Activated CD4-positive, alpha-beta T cell treated with anti-CD3 and anti-CD28 coated beads for 24 hours (primary cell): ENCODE data around the gene ANKRD24.
"Not testable (repeated sequence)": the region's sequence is repeated elsewhere in the genome, so short reads cannot be mapped to it uniquely, and the experiment has no call there.

ENCODE experiments used
- DNase-seq, 2 donors: peaks; one replicate each; pipeline ENCODE4 v3.0.0-alpha.2; 2020; ENCODE audit warnings: low read depth in 2 of 2

Gene ANKRD24

GRCh38 chr19:4173479-4174212 is 8.8 kb upstream of the ANKRD24 start:
- DNase-seq, result no peak

- DNase-seq, result no peak
Observed at GRCh38 chr19:4174213-4174894, 8.1 kb upstream of the ANKRD24 start.

GRCh38 chr19:4174895-4175668 is 7.4 kb upstream of the ANKRD24 start:
- no peak for DNase-seq

- DNase-seq, result no peak
Observed at GRCh38 chr19:4175669-4175931, 6.9 kb upstream of the ANKRD24 start.

GRCh38 chr19:4177146-4177545 is 5.3 kb upstream of the ANKRD24 start:
- DNase-seq, result no peak

- no peak for DNase-seq
Observed at GRCh38 chr19:4178990-4179389, 3.5 kb upstream of the ANKRD24 start.

- no peak for DNase-seq
Observed at GRCh38 chr19:4181053-4181508, 1.4 kb upstream of the ANKRD24 start.

GRCh38 chr19:4183967-4184717 is 1.7 kb downstream of the ANKRD24 start:
- DNase-seq, result no peak

GRCh38 chr19:4184718-4185352 is 2.3 kb downstream of the ANKRD24 start:
- DNase-seq, result no peak

GRCh38 chr19:4185413-4186086 is 3.1 kb downstream of the ANKRD24 start:
- DNase-seq, result no peak

- peak; percentile 81 for DNase-seq
Observed at GRCh38 chr19:4186087-4186993, 3.9 kb downstream of the ANKRD24 start.

- DNase-seq, result no peak
Observed at GRCh38 chr19:4187313-4188122, 5.0 kb downstream of the ANKRD24 start.

GRCh38 chr19:4189641-4190040 is 7.2 kb downstream of the ANKRD24 start:
- no peak for DNase-seq

- DNase-seq, result not testable (repeated sequence)
Observed at GRCh38 chr19:4192537-4192936, 10.0 kb downstream of the ANKRD24 start.

GRCh38 chr19:4194353-4194752 is 11.9 kb downstream of the ANKRD24 start:
- DNase-seq, result no peak

- no peak for DNase-seq
Observed at GRCh38 chr19:4196009-4196408, 13.5 kb downstream of the ANKRD24 start.

- DNase-seq, result no peak
Observed at GRCh38 chr19:4196587-4197148, 14.2 kb downstream of the ANKRD24 start.

- no peak for DNase-seq
Observed at GRCh38 chr19:4197228-4197624, 14.7 kb downstream of the ANKRD24 start.
